GM12878 (cell line): Measurements from ENCODE around the gene AFG1L. TPM values are rescaled to one million over a fixed set of nuclear protein-coding genes. Genes with fewer than 3 reads are reported as not detected.

Experiments used
- ATAC-seq: fragments of 200-7000 bp; cut with Tn5 transposase; 3 replicates; pipeline ENCODE4 v1.9.1; 2020; ENCODE audit warnings: mild to moderate bottlenecking, moderate library complexity
- BruUV-seq: library from RNA; stranded (reverse); fragments of 400-500 nt; replicated peaks from 2 replicates; lab custom pipeline; 2021; lab: Mats Ljungman, UMichigan
- CTCF ChIA-PET: fragments of 300-600 bp; sonication (Branson Sonifier 250); formaldehyde crosslinking; extraction: SDS; loops from one replicate; lab custom pipeline; 2021; ENCODE audit warnings: inconsistent platforms; lab: Yijun Ruan, JAX
- POLR2A ChIA-PET: fragments of 350-600 bp; formaldehyde crosslinking; extraction: SDS; loops from one replicate; lab custom pipeline; 2021; ENCODE audit warnings: inconsistent platforms; lab: Charles Lee
- RAD21 ChIA-PET: fragments of 300-600 bp; sonication (Branson Sonifier 250); formaldehyde crosslinking; loops from one replicate; lab custom pipeline; 2023; ENCODE audit warnings: antibody characterized with exemption; ENCODE audit not compliant: unreplicated experiment; lab: Charles Lee
- SMC1A ChIA-PET: fragments of 300-600 bp; sonication (Branson Sonifier 250); formaldehyde crosslinking; loops from one replicate; lab custom pipeline; 2023; ENCODE audit not compliant: unreplicated experiment, uncharacterized antibody; lab: Charles Lee
- DNase-seq: peaks from one replicate; pipeline ENCODE4 v3.0.0-alpha.2; 2011; ENCODE audit warnings: low read depth, low spot score
- FAIRE-seq: peaks from 3 replicates; lab custom pipeline; 2011; peaks lifted over from hg19 to GRCh38; lab: Jason Lieb, UNC
- H2AFZ ChIP-seq: 2 replicates; pipeline ENCODE4 v1.6.0; 2011; ENCODE audit warnings: low read depth, low read length, control low read depth; ENCODE audit not compliant: control insufficient read depth
- H3K27ac ChIP-seq: 2 replicates; pipeline ENCODE4 v1.5.1; 2011; ENCODE audit warnings: control low read depth; ENCODE audit not compliant: control insufficient read depth, insufficient read depth
- H3K27me3 ChIP-seq, 2 experiments: replicated peaks in 1 of 2; 2 replicates each; pipeline versions ENCODE4 v1.6.0 to v1.6.1; 2011; ENCODE audit warnings: low read length in 1 of 2; ENCODE audit not compliant: control insufficient read depth in 2 of 2, insufficient read depth in 2 of 2
- H3K36me3 ChIP-seq, 2 experiments: 2 replicates each; pipeline ENCODE4 v1.5.1; 2011; ENCODE audit warnings: low read length in 1 of 2; ENCODE audit not compliant: control insufficient read depth in 2 of 2, insufficient read depth in 2 of 2
- H3K4me1 ChIP-seq: 2 replicates; pipeline ENCODE4 v1.6.1; 2011; ENCODE audit warnings: mild to moderate bottlenecking, low read length, moderate library complexity, mixed read lengths; ENCODE audit not compliant: control insufficient read depth, insufficient read depth
- H3K4me2 ChIP-seq: 2 replicates; pipeline ENCODE4 v1.6.0; 2011; ENCODE audit warnings: control low read depth; ENCODE audit not compliant: control insufficient read depth, insufficient read depth
- H3K4me3 ChIP-seq: fragments of 200-600 bp; sonication (generic); 2 replicates; pipeline ENCODE4 v1.5.1; 2016
- H3K79me2 ChIP-seq: 2 replicates; pipeline ENCODE4 v1.6.0; 2011; ENCODE audit warnings: low read length; ENCODE audit not compliant: control insufficient read depth, insufficient read depth
- H3K9ac ChIP-seq: 2 replicates; pipeline ENCODE4 v1.8.0; 2011; ENCODE audit warnings: low read length, control low read depth, mixed read lengths; ENCODE audit not compliant: control insufficient read depth, insufficient read depth
- H3K9me3 ChIP-seq: replicated peaks from 3 replicates; pipeline ENCODE4 v1.5.1; 2011; ENCODE audit warnings: mild to moderate bottlenecking, low read length; ENCODE audit not compliant: control insufficient read depth, insufficient read depth
- H4K20me1 ChIP-seq: 2 replicates; pipeline ENCODE4 v1.6.0; 2011; ENCODE audit not compliant: control insufficient read depth, insufficient read depth
- CBX5 ChIP-seq: sonication (generic); IDR thresholded peaks from 2 replicates; pipeline ENCODE4 v1.6.1; 2016; ENCODE audit warnings: low read depth, moderate library complexity, mild to moderate bottlenecking, inconsistent platforms
- CREB1 ChIP-seq: IDR thresholded peaks from 2 replicates; pipeline ENCODE4 v1.6.1; 2012; ENCODE audit warnings: low read depth, mild to moderate bottlenecking, inconsistent platforms
- CREM ChIP-seq: IDR thresholded peaks from 2 replicates; pipeline ENCODE4 v1.6.1; 2014; ENCODE audit warnings: antibody characterized with exemption, low read depth
- E2F8 ChIP-seq: fragments of 450-650 bp; IDR thresholded peaks from 2 replicates; pipeline ENCODE4 v1.6.1; 2018; ENCODE audit warnings: mild to moderate bottlenecking, low read depth, moderate library complexity; ENCODE audit not compliant: partially characterized antibody
- GABPA ChIP-seq: IDR thresholded peaks from 2 replicates; pipeline ENCODE4 v1.6.1; 2014; ENCODE audit warnings: antibody characterized with exemption, low read depth, mild to moderate bottlenecking, inconsistent platforms
- HDAC2 ChIP-seq: fragments of 200-600 bp; sonication (generic); IDR thresholded peaks from 2 replicates; pipeline ENCODE4 v1.6.1; 2017
- HDAC6 ChIP-seq: fragments of 200-600 bp; sonication (generic); IDR thresholded peaks from one replicate; pipeline ENCODE4 v1.8.0; 2017; ENCODE audit warnings: antibody characterized with exemption; ENCODE audit not compliant: unreplicated experiment
- IRF4 ChIP-seq: IDR thresholded peaks from 2 replicates; pipeline ENCODE4 v1.6.1; 2011; ENCODE audit warnings: low read depth, low read length
- KAT2A ChIP-seq: conservative IDR thresholded peaks from 2 replicates; pipeline ENCODE4 v1.6.1; 2011; ENCODE audit warnings: low read depth, low read length; ENCODE audit not compliant: control insufficient read depth
- MEF2A ChIP-seq: IDR thresholded peaks from 2 replicates; pipeline ENCODE4 v1.6.1; 2011; ENCODE audit warnings: low read depth, mild to moderate bottlenecking, low read length, moderate library complexity; ENCODE audit not compliant: insufficient read depth
- MTA3 ChIP-seq: IDR thresholded peaks from 2 replicates; pipeline ENCODE4 v1.6.1; 2012; ENCODE audit warnings: low read length, inconsistent platforms, borderline replicate concordance
- NFIC ChIP-seq: IDR thresholded peaks from 2 replicates; pipeline ENCODE4 v1.6.1; 2012; ENCODE audit warnings: low read depth, mild to moderate bottlenecking, inconsistent platforms, low read length, moderate library complexity
- NFXL1 ChIP-seq: fragments of 450-650 bp; IDR thresholded peaks from 2 replicates; pipeline ENCODE4 v1.6.1; 2017; ENCODE audit warnings: antibody characterized with exemption, mild to moderate bottlenecking, borderline replicate concordance
- NR2C2 ChIP-seq: IDR thresholded peaks from 2 replicates; pipeline ENCODE4 v1.6.1; 2011; ENCODE audit warnings: borderline replicate concordance, low read depth; ENCODE audit not compliant: control insufficient read depth, insufficient read length
- PAX5 ChIP-seq: IDR thresholded peaks from 2 replicates; pipeline ENCODE4 v1.6.1; 2011; ENCODE audit warnings: low read depth, low read length, borderline replicate concordance
- POLR2A ChIP-seq: IDR thresholded peaks from 2 replicates; pipeline ENCODE4 v1.6.1; 2011; ENCODE audit warnings: low read depth, mild to moderate bottlenecking, low read length
- PRDM15 ChIP-seq: fragments of 450-650 bp; formaldehyde crosslinking; IDR thresholded peaks from 2 replicates; pipeline ENCODE4 v1.4.0; 2020; ENCODE audit warnings: mild to moderate bottlenecking, moderate library complexity
- RBBP5 ChIP-seq: fragments of 200-600 bp; sonication (generic); conservative IDR thresholded peaks from 2 replicates; pipeline ENCODE4 v1.6.1; 2016
- STAT3 ChIP-seq: IDR thresholded peaks from 2 replicates; pipeline ENCODE4 v1.6.1; 2011; ENCODE audit warnings: low read depth, low read length, improper control_type of control experiment
- ZNF622 ChIP-seq: fragments of 450-650 bp; IDR thresholded peaks from 2 replicates; pipeline ENCODE4 v1.6.1; 2017; ENCODE audit warnings: mild to moderate bottlenecking, inconsistent platforms
- WGBS: methylation state at CpG from one replicate; pipeline ENCODE4 v1.1.6; 2016; ENCODE audit warnings: low lambda C conversion rate; ENCODE audit not compliant: insufficient replicate concordance, insufficient coverage; ENCODE audit errors: missing lambda C conversion rate; 5-methylcytosine and 5-hydroxymethylcytosine counted together
- in situ Hi-C: fragments of 300-500 bp; cut with MboI; formaldehyde crosslinking; loops from 9 replicates; pipeline ENCODE4 v1.14.3; 2018; ENCODE audit warnings: mixed read lengths
- intact Hi-C: fragments of 100-400 bp; cut with micrococcal nuclease; formaldehyde crosslinking; loops from one replicate; pipeline ENCODE4 v1.14.2; 2022; ENCODE audit not compliant: unreplicated experiment
- polyA plus RNA-seq, 11 experiments: library from polyadenylated mRNA; depleted of rRNA in 4 of 11; unstranded in 6 of 11; stranded (reverse) in 5 of 11; fragments of >200 nt; fragmentation: Nextera tagmentation in 4 of 11; fragmentation: Illumina TruSeq in 1 of 11; extraction: Ambion mirVana in 4 of 11; extraction: Trizol in 1 of 11; gene quantifications; 1 replicate in 1 of 11; 2 replicates in 10 of 11; pipeline versions ENCODE4 v1.2.1 to v1.2.3, GENCODE V29; 2011 to 2016; ENCODE audit warnings: inconsistent platforms in 2 of 11, missing spikeins in 2 of 11, low read depth in 1 of 11
- total RNA-seq, 4 experiments: library from RNA; depleted of rRNA in 3 of 4; stranded (reverse); fragments of >200 nt in 3 of 4; fragmentation: Illumina TruSeq in 1 of 4; extraction: Trizol in 1 of 4; gene quantifications; 2 replicates each; pipeline versions ENCODE4 v1.2.1 to v1.2.3, GENCODE V29; 2013 to 2021

The AFG1L gene
- total and polyA plus RNA-seq, 10 of the 15 experiments (the other 5 are each of a cell fraction or from before 2014, with no cell fraction given): 2.3 to 9.0 (median 4.3) TPM

- Histone ChIP-seq H3K27me3 (no peaks in the 10 kb centered on the region), H3K27ac (no peak overlapping the region), H3K36me3 (no peaks in the 10 kb centered on the region), H3K79me2 (no peaks in the 10 kb centered on the region), H2AFZ (no peak overlapping the region), H3K4me2 (no peak overlapping the region), H3K9ac (no peak overlapping the region), H3K9me3 (no peaks in the 10 kb centered on the region), H4K20me1 (no peaks in the 10 kb centered on the region), H3K4me1 (no peaks in the 10 kb centered on the region), H3K4me3 (no peak overlapping the region)
- ATAC-seq (no peak), FAIRE-seq (no peak)
- 66% methylated on average over 5 of the region's 5 CpGs for WGBS
- SMC1A ChIA-PET: no interaction called here
- CTCF ChIA-PET: interaction anchor here (1.3 kb wide), 1 partner anchor 29 kb away, joined by 3 read pairs; no protein-coding TSS in a partner anchor
- RAD21 ChIA-PET: no interaction called here
- in situ Hi-C loops: no loop called here
- POLR2A ChIA-PET: no interaction called here
- intact Hi-C loops: no loop called here
- no peak for TF ChIP-seq POLR2A
- no peak for TF ChIP-seq MEF2A
- no peak for TF ChIP-seq RBBP5
- TF ChIP-seq E2F8: no peak
- no peak for TF ChIP-seq STAT3
- no peak for TF ChIP-seq CREM
- TF ChIP-seq PAX5: no peak
- TF ChIP-seq NFXL1: no peak
- TF ChIP-seq IRF4: no peak
- TF ChIP-seq MTA3: no peak
- no peak for TF ChIP-seq HDAC2
- TF ChIP-seq GABPA: no peak
- no peak for TF ChIP-seq NR2C2
- TF ChIP-seq ZNF622: no peak
- TF ChIP-seq CREB1: no peak
- TF ChIP-seq CBX5: no peak
- TF ChIP-seq PRDM15: no peak
- no peak for TF ChIP-seq HDAC6
- TF ChIP-seq NFIC: no peak
- TF ChIP-seq KAT2A: no peak
- TF ChIP-seq, all 136 proteins: peak for 0
- no peak for DNase-seq
- BruUV-seq: no TSS peak
Measured at GRCh38 chr6:108435391-108435790, 140.5 kb downstream of the AFG1L start.
